ENCODE measurements around the gene CNOT11. TPM values are rescaled to one million over a fixed set of nuclear protein-coding genes. Genes with fewer than 3 reads are reported as not detected.
A peak's percentile ranks its signal among the peaks of the same experiment; 100 is the strongest.

CNOT11 gene
- total and polyA plus RNA-seq, 2 of the 13 experiments (the other 11 are each of a cell fraction or from before 2014, with no cell fraction given): 114 to 209 TPM

DNA sequence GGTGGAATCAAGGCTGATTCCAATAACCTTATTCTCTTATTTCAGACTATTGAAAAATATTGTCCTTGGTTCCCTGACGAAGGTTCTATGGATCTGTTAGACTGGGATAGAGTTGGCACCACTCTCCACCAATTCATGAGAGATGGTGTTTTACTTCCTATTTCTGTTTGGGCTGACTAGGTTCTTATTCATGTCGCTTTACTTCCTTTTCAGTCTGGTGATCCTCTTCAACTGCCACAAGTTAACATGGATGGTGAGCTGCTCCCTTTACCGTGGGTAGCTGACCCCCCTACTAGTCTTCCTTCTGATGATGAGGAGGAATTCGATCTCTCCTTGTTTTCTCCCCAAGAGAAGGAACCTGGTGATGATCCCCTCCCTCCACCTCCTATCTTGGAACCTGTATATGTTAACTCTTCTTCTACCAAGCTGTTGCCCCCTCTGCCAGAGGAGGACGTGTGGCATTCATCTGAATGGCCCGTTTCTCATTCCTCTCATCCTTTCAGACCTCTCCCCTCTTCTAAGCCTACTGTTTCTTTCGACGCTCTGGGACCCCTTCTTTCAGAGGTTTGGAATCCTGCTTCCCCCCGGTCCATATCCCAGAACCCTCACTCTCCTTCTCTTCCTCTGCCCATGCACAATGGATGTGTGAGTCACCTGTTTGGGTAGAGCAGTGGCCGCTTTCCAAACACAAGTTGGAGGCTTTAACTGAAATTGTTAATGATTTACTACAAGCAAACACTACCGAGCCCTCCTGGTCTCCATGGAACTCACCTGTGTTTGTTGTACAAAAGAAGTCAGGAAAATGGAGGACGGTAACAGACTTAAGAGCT lies 13.5 kb upstream of the CNOT11 start (continued):
- TF ChIP-seq RFXANK (CRISPR knock-in tag; IDR thresholded peaks at IDR 0.05) (no peak), CREB1 (IDR thresholded peaks at IDR 0.05) (no peak), CREB1 (CRISPR knock-in tag; IDR thresholded peaks at IDR 0.05) (peak; percentile 60), ZNF501 (CRISPR knock-in tag; IDR thresholded peaks at IDR 0.05) (peak; percentile 49; the same call in 1 of the 2 replicates), ZNF232 (CRISPR knock-in tag; IDR thresholded peaks at IDR 0.05; ENCODE audit: borderline replicate concordance) (0 out of 2 replicates have a peak, but pooled peaks have one; percentile 40), ZMYM2 (CRISPR knock-in tag; IDR thresholded peaks at IDR 0.05) (no peak), KAT8 (CRISPR knock-in tag; IDR thresholded peaks at IDR 0.05) (peak; percentile 76), KLF11 (CRISPR knock-in tag; IDR thresholded peaks at IDR 0.05) (peak; percentile 2; the same call in 1 of the 2 replicates), ZNF772 (CRISPR knock-in tag; IDR thresholded peaks at IDR 0.05) (peak; percentile 25; the same call in 1 of the 2 replicates), SIX1 (CRISPR knock-in tag; IDR thresholded peaks at IDR 0.05; ENCODE audit: borderline replicate concordance) (peak; percentile 52; the same call in 1 of the 2 replicates), AGO2 (optimal IDR thresholded peaks at IDR 0.05; ENCODE audit: low read depth, low read length) (no peak), SKI (IDR thresholded peaks at IDR 0.05; ENCODE audit: partially characterized antibody) (no peak), POGZ (CRISPR knock-in tag; IDR thresholded peaks at IDR 0.05) (peak; percentile 90), ZNF446 (CRISPR knock-in tag; IDR thresholded peaks at IDR 0.05) (0 out of 2 replicates have a peak, but pooled peaks have one; percentile 41), JUND (CRISPR knock-in tag; IDR thresholded peaks at IDR 0.05) (peak; percentile 90), ZNF530 (CRISPR knock-in tag; IDR thresholded peaks at IDR 0.05; ENCODE audit: low read depth) (no peak), NAIF1 (CRISPR knock-in tag; IDR thresholded peaks at IDR 0.05; ENCODE audit: borderline replicate concordance) (no peak), YY1 (IDR thresholded peaks at IDR 0.05; ENCODE audit: insufficient read depth, insufficient replicate concordance, low read depth, low read length) (peak; percentile 72)
- TF ChIP-seq, protein P1, sequence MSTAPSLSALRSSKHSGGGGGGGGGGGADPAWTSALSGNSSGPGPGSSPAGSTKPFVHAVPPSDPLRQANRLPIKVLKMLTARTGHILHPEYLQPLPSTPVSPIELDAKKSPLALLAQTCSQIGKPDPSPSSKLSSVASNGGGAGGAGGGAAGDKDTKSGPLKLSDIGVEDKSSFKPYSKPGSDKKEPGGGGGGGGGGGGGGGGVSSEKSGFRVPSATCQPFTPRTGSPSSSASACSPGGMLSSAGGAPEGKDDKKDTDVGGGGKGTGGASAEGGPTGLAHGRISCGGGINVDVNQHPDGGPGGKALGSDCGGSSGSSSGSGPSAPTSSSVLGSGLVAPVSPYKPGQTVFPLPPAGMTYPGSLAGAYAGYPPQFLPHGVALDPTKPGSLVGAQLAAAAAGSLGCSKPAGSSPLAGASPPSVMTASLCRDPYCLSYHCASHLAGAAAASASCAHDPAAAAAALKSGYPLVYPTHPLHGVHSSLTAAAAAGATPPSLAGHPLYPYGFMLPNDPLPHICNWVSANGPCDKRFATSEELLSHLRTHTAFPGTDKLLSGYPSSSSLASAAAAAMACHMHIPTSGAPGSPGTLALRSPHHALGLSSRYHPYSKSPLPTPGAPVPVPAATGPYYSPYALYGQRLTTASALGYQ (CRISPR knock-in tag; IDR thresholded peaks at IDR 0.05): peak; percentile 37; the same call in 1 of the 2 replicates
- TF ChIP-seq, protein P2, sequence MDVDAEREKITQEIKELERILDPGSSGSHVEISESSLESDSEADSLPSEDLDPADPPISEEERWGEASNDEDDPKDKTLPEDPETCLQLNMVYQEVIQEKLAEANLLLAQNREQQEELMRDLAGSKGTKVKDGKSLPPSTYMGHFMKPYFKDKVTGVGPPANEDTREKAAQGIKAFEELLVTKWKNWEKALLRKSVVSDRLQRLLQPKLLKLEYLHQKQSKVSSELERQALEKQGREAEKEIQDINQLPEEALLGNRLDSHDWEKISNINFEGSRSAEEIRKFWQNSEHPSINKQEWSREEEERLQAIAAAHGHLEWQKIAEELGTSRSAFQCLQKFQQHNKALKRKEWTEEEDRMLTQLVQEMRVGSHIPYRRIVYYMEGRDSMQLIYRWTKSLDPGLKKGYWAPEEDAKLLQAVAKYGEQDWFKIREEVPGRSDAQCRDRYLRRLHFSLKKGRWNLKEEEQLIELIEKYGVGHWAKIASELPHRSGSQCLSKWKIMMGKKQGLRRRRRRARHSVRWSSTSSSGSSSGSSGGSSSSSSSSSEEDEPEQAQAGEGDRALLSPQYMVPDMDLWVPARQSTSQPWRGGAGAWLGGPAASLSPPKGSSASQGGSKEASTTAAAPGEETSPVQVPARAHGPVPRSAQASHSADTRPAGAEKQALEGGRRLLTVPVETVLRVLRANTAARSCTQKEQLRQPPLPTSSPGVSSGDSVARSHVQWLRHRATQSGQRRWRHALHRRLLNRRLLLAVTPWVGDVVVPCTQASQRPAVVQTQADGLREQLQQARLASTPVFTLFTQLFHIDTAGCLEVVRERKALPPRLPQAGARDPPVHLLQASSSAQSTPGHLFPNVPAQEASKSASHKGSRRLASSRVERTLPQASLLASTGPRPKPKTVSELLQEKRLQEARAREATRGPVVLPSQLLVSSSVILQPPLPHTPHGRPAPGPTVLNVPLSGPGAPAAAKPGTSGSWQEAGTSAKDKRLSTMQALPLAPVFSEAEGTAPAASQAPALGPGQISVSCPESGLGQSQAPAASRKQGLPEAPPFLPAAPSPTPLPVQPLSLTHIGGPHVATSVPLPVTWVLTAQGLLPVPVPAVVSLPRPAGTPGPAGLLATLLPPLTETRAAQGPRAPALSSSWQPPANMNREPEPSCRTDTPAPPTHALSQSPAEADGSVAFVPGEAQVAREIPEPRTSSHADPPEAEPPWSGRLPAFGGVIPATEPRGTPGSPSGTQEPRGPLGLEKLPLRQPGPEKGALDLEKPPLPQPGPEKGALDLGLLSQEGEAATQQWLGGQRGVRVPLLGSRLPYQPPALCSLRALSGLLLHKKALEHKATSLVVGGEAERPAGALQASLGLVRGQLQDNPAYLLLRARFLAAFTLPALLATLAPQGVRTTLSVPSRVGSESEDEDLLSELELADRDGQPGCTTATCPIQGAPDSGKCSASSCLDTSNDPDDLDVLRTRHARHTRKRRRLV (CRISPR knock-in tag; IDR thresholded peaks at IDR 0.05): no peak

Data from HepG2 (cell line).